EL (cell line): Measurements from ENCODE around the gene CACNG4.

Source experiments
- DNase-seq: peaks from one replicate; pipeline ENCODE4 v3.0.0-alpha.2; 2016

CACNG4 gene

GRCh38 chr17:67044016-67044772, 79.7 kb downstream of the CACNG4 start, which contains the start of gene CACNG1:
Gene CACNG1 (plus strand): TSS chr17:67044554. CDS start chr17:67044661, 107 bp downstream.
- DNase-seq, result no peak

- DNase-seq, result no peak
Observed at GRCh38 chr17:67044940-67045339, 80.4 kb downstream of the CACNG4 start.

GRCh38 chr17:67046398-67046797, 81.9 kb downstream of the CACNG4 start:
- DNase-seq, result no peak

GRCh38 chr17:67047382-67047781, 82.9 kb downstream of the CACNG4 start:
- DNase-seq, result no peak

GRCh38 chr17:67049025-67049739, 84.7 kb downstream of the CACNG4 start:
- DNase-seq, result no peak

GRCh38 chr17:67050066-67050465, 85.6 kb downstream of the CACNG4 start:
- DNase-seq, result no peak

- DNase-seq, result no peak
Observed at GRCh38 chr17:67050471-67051154, 86.1 kb downstream of the CACNG4 start.

- no peak for DNase-seq
Observed at GRCh38 chr17:67051155-67051538, 86.6 kb downstream of the CACNG4 start.

GRCh38 chr17:67051837-67052236, 87.3 kb downstream of the CACNG4 start:
- no peak for DNase-seq

- no peak for DNase-seq
Observed at GRCh38 chr17:67052720-67053437, 88.4 kb downstream of the CACNG4 start.

GRCh38 chr17:67053438-67054000, 89.0 kb downstream of the CACNG4 start:
- DNase-seq, result no peak

GRCh38 chr17:67054011-67054591, 89.6 kb downstream of the CACNG4 start:
- DNase-seq, result no peak

GRCh38 chr17:67054608-67055007, 90.1 kb downstream of the CACNG4 start:
- DNase-seq, result no peak

GRCh38 chr17:67055041-67055443, 90.5 kb downstream of the CACNG4 start:
- no peak for DNase-seq

GRCh38 chr17:67055811-67056745, 91.6 kb downstream of the CACNG4 start:
- no peak for DNase-seq

GRCh38 chr17:67056746-67057490, 92.4 kb downstream of the CACNG4 start:
- no peak for DNase-seq

GRCh38 chr17:67058036-67058435, 93.5 kb downstream of the CACNG4 start:
- no peak for DNase-seq

- DNase-seq, result no peak
Observed at GRCh38 chr17:67059372-67059771, 94.9 kb downstream of the CACNG4 start.

GRCh38 chr17:67063141-67063540, 98.6 kb downstream of the CACNG4 start:
- DNase-seq, result peak; percentile 17

GRCh38 chr17:67066717-67067116, 102.2 kb downstream of the CACNG4 start:
- DNase-seq, result no peak
